Measurements from ENCODE around the gene PFDN6. TPM values are rescaled to one million over a fixed set of nuclear protein-coding genes. Genes with fewer than 3 reads are reported as not detected.
A peak's percentile ranks its signal among the peaks of the same experiment; 100 is the strongest.

The PFDN6 gene
- total RNA-seq, 4 donors from 2014 or later = 40.6 to 55.5 (median 50.6) TPM

DNA sequence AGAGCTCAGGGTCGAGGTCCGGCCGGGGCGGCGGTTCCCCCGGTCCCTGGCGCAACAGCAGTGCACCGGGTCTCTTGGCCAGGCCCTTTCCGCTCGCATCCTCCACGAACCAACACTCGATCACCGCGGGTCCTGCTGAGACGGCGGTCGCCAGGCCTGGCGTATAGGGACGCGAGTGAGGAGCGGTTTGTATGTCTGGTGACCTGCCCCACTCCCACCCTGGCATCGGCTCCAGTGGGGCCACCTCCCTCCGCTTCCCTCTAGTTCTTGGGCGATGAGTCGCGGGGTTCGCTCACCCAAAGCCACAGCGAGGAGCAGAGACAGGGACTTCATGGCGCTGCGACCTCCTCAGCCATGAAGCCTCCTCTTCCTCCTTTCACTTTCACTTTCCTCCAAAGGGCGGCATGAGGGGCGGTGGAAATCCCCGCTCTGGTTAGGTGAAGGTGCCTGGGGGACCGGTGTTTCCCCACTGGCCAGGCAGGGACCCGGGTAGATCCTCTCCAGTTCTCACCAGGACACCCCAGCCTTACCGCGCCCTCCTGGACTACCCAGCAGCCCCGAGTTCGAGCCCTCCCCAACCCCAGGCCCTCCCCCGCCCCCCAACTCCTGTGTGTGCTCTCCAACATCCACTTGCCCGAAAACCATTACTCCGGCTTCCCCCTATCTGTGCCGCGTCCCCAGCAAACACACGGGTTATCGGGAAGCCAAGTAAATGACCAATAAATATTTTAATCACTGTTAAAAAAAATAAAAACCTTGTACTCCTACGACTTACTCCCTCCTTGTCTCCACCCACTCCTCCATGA is 24.5 kb downstream of the PFDN6 start, which contains the start of gene TAPBP:
Gene TAPBP, minus strand, starts transcription at position 370 of the 806 bp plus-strand sequence. Its CDS starts 37 bp downstream, at position 333.
- Histone ChIP-seq H3K27me3 (no peaks in the 10 kb centered on the region), H3K9me3 (no peaks in the 10 kb centered on the region), H3K36me3 (peaks cover 0 to 35% of the 10 kb centered on the region in 2 donors), H3K27ac (peak within 1 kb of the TSS; percentile 81 to 98 (median 94)), H3K4me3 (peak within 1 kb of the TSS; percentile 70 to 89), H3K4me1 (peaks cover 0 to 69% (median 13%) of the 10 kb centered on the region in 3 donors)
- TF ChIP-seq POLR2AphosphoS5 (IDR thresholded peaks at IDR 0.05) (peak; percentile 59), EP300 (IDR thresholded peaks at IDR 0.05) (no peak), POLR2A (IDR thresholded peaks at IDR 0.05) (peak; percentile 24 to 45)
- ATAC-seq = peak; percentile 6
- WGBS, 2 donors (ENCODE audit: low coverage in 1 of 2) = 0% methylated on average over 10 to 13 of the region's 47 CpGs

DNA sequence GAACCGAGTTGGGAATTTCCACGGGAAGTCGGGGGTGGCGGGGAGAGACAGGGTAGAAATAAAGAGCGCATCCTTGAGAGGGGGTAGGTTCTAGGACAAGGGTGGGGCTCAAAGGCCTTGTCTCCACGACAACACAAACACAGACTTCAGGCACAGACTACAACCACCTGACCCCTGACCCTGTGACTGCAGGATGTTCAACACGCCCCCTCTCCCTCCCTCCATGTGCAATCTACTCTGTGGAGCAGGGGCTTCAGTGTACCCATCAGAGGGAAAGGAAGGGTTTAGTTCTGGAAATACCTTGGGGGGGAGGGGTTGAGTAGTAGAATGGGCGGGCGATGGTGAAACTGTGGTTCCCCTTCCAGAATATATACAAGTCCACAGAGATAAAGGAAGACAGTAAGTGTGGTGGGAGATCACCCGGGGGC is 25.1 kb downstream of the PFDN6 start:
- Histone ChIP-seq H3K27me3 (no peaks in the 10 kb centered on the region), H3K27ac (peak overlapping the region; percentile 81 to 98 (median 94)), H3K36me3 (peaks cover 0 to 41% of the 10 kb centered on the region in 2 donors), H3K4me1 (peaks cover 0 to 75% (median 13%) of the 10 kb centered on the region in 3 donors), H3K4me3 (peak overlapping the region; percentile 70 to 89), H3K9me3 (no peaks in the 10 kb centered on the region)
- ATAC-seq = peak; percentile 35
- 3% methylated on average over 7 to 9 of the region's 10 CpGs for WGBS, 2 donors (ENCODE audit: low coverage in 1 of 2)
- TF ChIP-seq POLR2A (IDR thresholded peaks at IDR 0.05) (no peak), POLR2AphosphoS5 (IDR thresholded peaks at IDR 0.05) (no peak), EP300 (IDR thresholded peaks at IDR 0.05) (no peak)
- TF ChIP-seq, protein P1, sequence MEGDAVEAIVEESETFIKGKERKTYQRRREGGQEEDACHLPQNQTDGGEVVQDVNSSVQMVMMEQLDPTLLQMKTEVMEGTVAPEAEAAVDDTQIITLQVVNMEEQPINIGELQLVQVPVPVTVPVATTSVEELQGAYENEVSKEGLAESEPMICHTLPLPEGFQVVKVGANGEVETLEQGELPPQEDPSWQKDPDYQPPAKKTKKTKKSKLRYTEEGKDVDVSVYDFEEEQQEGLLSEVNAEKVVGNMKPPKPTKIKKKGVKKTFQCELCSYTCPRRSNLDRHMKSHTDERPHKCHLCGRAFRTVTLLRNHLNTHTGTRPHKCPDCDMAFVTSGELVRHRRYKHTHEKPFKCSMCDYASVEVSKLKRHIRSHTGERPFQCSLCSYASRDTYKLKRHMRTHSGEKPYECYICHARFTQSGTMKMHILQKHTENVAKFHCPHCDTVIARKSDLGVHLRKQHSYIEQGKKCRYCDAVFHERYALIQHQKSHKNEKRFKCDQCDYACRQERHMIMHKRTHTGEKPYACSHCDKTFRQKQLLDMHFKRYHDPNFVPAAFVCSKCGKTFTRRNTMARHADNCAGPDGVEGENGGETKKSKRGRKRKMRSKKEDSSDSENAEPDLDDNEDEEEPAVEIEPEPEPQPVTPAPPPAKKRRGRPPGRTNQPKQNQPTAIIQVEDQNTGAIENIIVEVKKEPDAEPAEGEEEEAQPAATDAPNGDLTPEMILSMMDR (IDR thresholded peaks at IDR 0.05) = no peak

DNA sequence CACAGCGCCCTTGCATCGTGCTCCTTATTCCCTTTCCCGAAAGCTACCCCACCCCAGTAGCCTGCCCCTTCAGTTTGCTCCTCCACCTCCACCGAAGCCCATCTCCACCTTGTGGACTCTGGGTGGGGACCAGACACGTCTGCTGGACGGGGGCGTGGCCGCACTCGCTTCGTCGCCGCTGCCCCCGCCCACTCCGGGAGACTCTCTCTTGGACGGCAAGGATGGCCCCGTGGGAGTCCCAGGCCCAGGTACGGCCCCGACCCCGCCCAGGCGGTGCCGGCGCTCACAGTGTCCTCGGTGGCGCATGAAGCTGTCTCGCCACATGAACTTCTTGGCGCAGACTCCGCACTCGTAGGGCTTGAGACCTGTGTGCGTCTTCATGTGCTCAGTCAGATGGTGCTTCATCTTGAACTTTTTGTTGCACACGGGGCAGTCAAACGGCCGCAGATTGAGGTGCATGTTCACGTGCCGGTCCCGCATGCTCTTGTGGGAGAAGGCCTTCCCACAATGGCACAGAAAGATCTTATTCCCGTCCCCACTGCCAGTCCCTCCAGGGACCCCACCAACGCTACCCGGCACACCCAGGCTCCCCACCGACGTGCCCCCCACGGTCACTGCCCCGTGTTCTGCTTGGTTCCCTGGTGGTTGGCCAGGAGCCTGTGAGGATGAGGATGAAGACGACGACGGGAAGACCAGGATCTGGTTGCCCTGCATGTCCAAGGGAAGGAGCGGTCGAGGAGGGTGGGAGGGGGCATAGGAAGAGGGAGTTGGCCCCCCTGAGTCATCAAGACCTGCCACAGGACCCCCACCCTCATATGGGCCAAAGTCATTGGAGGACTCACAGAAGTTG is 25.8 kb downstream of the PFDN6 start:
- H3K27me3 ChIP-seq = no peaks in the 10 kb centered on the region
- H3K4me1 ChIP-seq = peaks cover 0 to 81% (median 13%) of the 10 kb centered on the region in 3 donors
- H3K4me3 ChIP-seq = peak overlapping the region; percentile 70 to 89
- H3K9me3 ChIP-seq = no peaks in the 10 kb centered on the region
- peak overlapping the region; percentile 40 to 98 (median 94) for H3K27ac ChIP-seq
- WGBS, 2 donors (ENCODE audit: low coverage in 1 of 2) = 18% methylated on average over 5 of the region's 47 CpGs; no CpG with 5 or more reads in 1 of the 2 donors
- ATAC-seq = no peak
- TF ChIP-seq, protein P1 (IDR thresholded peaks at IDR 0.05) = no peak
- TF ChIP-seq EP300 (IDR thresholded peaks at IDR 0.05) = no peak
- TF ChIP-seq POLR2A (IDR thresholded peaks at IDR 0.05) = no peak
- TF ChIP-seq POLR2AphosphoS5 (IDR thresholded peaks at IDR 0.05) = no peak
- H3K36me3 ChIP-seq = peaks cover 0 to 42% of the 10 kb centered on the region in 2 donors

DNA sequence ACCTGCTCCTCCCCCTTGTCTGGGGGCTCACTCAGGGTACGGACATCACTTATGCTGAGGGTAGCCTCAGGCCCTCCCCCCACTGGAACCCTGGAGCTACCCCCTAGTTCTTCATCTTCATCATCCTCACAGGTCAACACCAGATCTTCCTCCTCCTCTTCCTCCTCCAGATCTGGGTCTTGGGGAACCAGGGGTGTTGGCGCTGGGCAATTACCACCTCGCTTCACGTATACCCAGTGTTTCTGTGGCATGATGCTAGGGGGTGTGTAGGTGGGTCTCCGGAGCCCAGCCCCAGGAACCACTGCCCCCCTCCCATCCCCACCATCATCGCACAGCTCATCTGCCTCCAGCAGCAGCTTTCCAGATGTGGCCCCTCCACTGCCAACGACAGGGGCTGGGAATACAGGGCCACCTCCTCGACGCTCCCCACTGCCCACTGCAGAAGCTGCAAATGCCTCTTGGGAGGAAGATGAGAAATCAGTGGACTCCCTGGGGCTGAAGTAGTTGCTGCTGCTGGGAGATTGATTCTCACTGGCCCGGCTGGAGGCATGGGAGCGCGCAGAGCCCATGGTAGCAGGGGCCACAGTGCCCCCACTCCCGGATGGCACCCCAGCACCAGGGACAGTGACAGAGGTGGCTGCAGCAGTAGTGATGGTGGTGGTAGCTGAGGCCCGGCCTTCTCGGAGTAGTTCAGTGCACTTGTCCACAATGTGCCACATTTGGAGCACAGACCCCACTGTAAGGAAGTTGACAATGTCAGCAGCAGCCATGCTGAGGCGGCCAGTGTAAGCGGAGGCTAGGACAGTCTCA is 26.6 kb downstream of the PFDN6 start:
- TF ChIP-seq EP300 (IDR thresholded peaks at IDR 0.05) (no peak), POLR2A (IDR thresholded peaks at IDR 0.05) (no peak)
- TF ChIP-seq, protein P1 (IDR thresholded peaks at IDR 0.05) = no peak
- H3K27me3 ChIP-seq = no peaks in the 10 kb centered on the region
- peak overlapping the region in 3 of 4 donors; percentile 91 to 98 (median 96) for H3K27ac ChIP-seq
- H3K4me3 ChIP-seq = no peak overlapping the region
- no peak for ATAC-seq
- H3K4me1 ChIP-seq = peaks cover 0 to 83% (median 21%) of the 10 kb centered on the region in 3 donors
- WGBS, 2 donors (ENCODE audit: low coverage in 1 of 2) = 80 to 94% methylated on average over 1 to 5 of the region's 17 CpGs
- peaks cover 0 to 42% of the 10 kb centered on the region in 2 donors for H3K36me3 ChIP-seq
- no peaks in the 10 kb centered on the region for H3K9me3 ChIP-seq
